IMR-90 (cell line): ENCODE results near the gene PIMREG. TPM values are rescaled to one million over a fixed set of nuclear protein-coding genes. Genes with fewer than 3 reads are reported as not detected.

Experiments
- ATAC-seq: fragments of 200-7000 bp; cut with Tn5 transposase; 2 replicates; pipeline ENCODE4 v1.9.1; 2020; ENCODE audit warnings: low read depth, mild to moderate bottlenecking, moderate library complexity
- BruUV-seq: library from RNA; stranded (reverse); fragments of 400-500 nt; replicated peaks from 2 replicates; lab custom pipeline; 2021; lab: Mats Ljungman, UMichigan
- CTCF ChIA-PET: fragments of 300-600 bp; formaldehyde crosslinking; extraction: SDS; loops from one replicate; lab custom pipeline; 2021; ENCODE audit warnings: antibody characterized with exemption; lab: Yijun Ruan, JAX
- POLR2A ChIA-PET: fragments of 300-600 bp; sonication (Branson Sonifier 250); formaldehyde crosslinking; loops from one replicate; lab custom pipeline; 2022; ENCODE audit warnings: antibody characterized with exemption; ENCODE audit not compliant: unreplicated experiment; lab: Charles Lee
- DNase-seq: peaks from one replicate; pipeline ENCODE4 v3.0.0; 2013
- H2AFZ ChIP-seq: replicated peaks from 2 replicates; pipeline ENCODE3; 2013; ENCODE audit warnings: low read length, mild to moderate bottlenecking; ENCODE audit not compliant: poor library complexity
- H2AK5ac ChIP-seq: 2 replicates; pipeline ENCODE4 v1.6.1; 2013; ENCODE audit warnings: low read depth, low read length, inconsistent platforms
- H2AK9ac ChIP-seq: replicated peaks from 2 replicates; pipeline ENCODE3; 2013; ENCODE audit warnings: mild to moderate bottlenecking, low read depth, low read length, moderate library complexity; ENCODE audit not compliant: poor library complexity
- H2BK120ac ChIP-seq: 2 replicates; pipeline ENCODE4 v1.6.1; 2013; ENCODE audit warnings: low read depth, low read length, inconsistent platforms
- H2BK15ac ChIP-seq: 3 replicates; pipeline ENCODE4 v1.6.1; 2013; ENCODE audit warnings: low read depth, low read length, inconsistent platforms
- H2BK20ac ChIP-seq: 2 replicates; pipeline ENCODE4 v1.6.1; 2013; ENCODE audit warnings: low read depth, mild to moderate bottlenecking, inconsistent platforms, low read length, moderate library complexity
- H2BK5ac ChIP-seq: 2 replicates; pipeline ENCODE4 v1.6.1; 2013; ENCODE audit warnings: mild to moderate bottlenecking, low read depth, low read length, inconsistent platforms; ENCODE audit not compliant: poor library complexity, severe bottlenecking
- H3K14ac ChIP-seq: replicated peaks from 2 replicates; pipeline ENCODE4 v1.6.1; 2013; ENCODE audit warnings: low read depth, low read length, inconsistent platforms
- H3K18ac ChIP-seq: 2 replicates; pipeline ENCODE4 v1.6.1; 2013; ENCODE audit warnings: low read depth, low read length, control low read depth
- H3K23ac ChIP-seq: 2 replicates; pipeline ENCODE4 v1.6.1; 2013; ENCODE audit warnings: low read depth, low read length, inconsistent platforms
- H3K27ac ChIP-seq: 2 replicates; pipeline ENCODE4 v1.5.1; 2013; ENCODE audit warnings: mild to moderate bottlenecking, control low read depth, low read length; ENCODE audit not compliant: insufficient read depth
- H3K27me3 ChIP-seq: 2 replicates; pipeline ENCODE4 v1.6.1; 2013; ENCODE audit warnings: low read length; ENCODE audit not compliant: control insufficient read depth, insufficient read depth
- H3K36me3 ChIP-seq: 2 replicates; pipeline ENCODE4 v1.6.1; 2013; ENCODE audit warnings: low read length, mixed read lengths; ENCODE audit not compliant: control insufficient read depth, insufficient read depth
- H3K4ac ChIP-seq: 2 replicates; pipeline ENCODE4 v1.6.1; 2013; ENCODE audit warnings: low read depth, low read length, inconsistent platforms
- H3K4me1 ChIP-seq: 2 replicates; pipeline ENCODE4 v1.6.1; 2013; ENCODE audit warnings: low read length, mixed read lengths; ENCODE audit not compliant: control insufficient read depth, insufficient read depth
- H3K4me2 ChIP-seq: 2 replicates; pipeline ENCODE4 v1.6.1; 2013; ENCODE audit warnings: low read depth, mild to moderate bottlenecking, control low read depth, low read length, moderate library complexity
- H3K4me3 ChIP-seq: 2 replicates; pipeline ENCODE4 v1.5.1; 2013; ENCODE audit warnings: low read depth, mild to moderate bottlenecking, control low read depth, low read length, moderate library complexity; ENCODE audit not compliant: insufficient read depth
- H3K56ac ChIP-seq: 2 replicates; pipeline ENCODE4 v1.6.1; 2013; ENCODE audit warnings: low read length, inconsistent platforms; ENCODE audit not compliant: insufficient read depth; ENCODE audit errors: extremely low read depth
- H3K79me1 ChIP-seq, 2 experiments: 2 replicates each; pipeline ENCODE4 v1.6.1; 2013; ENCODE audit warnings: low read length in 2 of 2, inconsistent platforms in 1 of 2, low read depth in 1 of 2
- H3K9ac ChIP-seq: 2 replicates; pipeline ENCODE4 v1.6.1; 2013; ENCODE audit warnings: low read depth, low read length, control low read depth
- H3K9me1 ChIP-seq: 2 replicates; pipeline ENCODE4 v1.6.1; 2013; ENCODE audit warnings: low read length, inconsistent platforms; ENCODE audit not compliant: insufficient read depth
- H3K9me3 ChIP-seq: 2 replicates; pipeline ENCODE4 v1.6.1; 2013; ENCODE audit warnings: low read length; ENCODE audit not compliant: control insufficient read depth, insufficient read depth
- H4K20me1 ChIP-seq: 2 replicates; pipeline ENCODE4 v1.6.1; 2013; ENCODE audit warnings: low read length, inconsistent platforms; ENCODE audit not compliant: insufficient read depth
- H4K5ac ChIP-seq: 2 replicates; pipeline ENCODE4 v1.6.1; 2013; ENCODE audit warnings: mild to moderate bottlenecking, low read depth, low read length, control low read depth
- H4K8ac ChIP-seq, 2 experiments: 2 replicates each; pipeline ENCODE4 v1.6.1; 2013; ENCODE audit warnings: low read depth in 2 of 2, low read length in 2 of 2, control low read depth in 1 of 2, inconsistent platforms in 1 of 2
- H4K91ac ChIP-seq: 2 replicates; pipeline ENCODE4 v1.6.1; 2013; ENCODE audit warnings: low read depth, low read length, inconsistent platforms; ENCODE audit not compliant: insufficient read depth
- BHLHE40 ChIP-seq: fragments of 150-350 bp; IDR thresholded peaks from 2 replicates; pipeline ENCODE4 v1.6.1; 2016; ENCODE audit warnings: mild to moderate bottlenecking, low read depth, low read length
- CEBPB ChIP-seq: IDR thresholded peaks from 2 replicates; pipeline ENCODE4 v1.6.1; 2012; ENCODE audit warnings: low read depth, low read length, improper control_type of control experiment
- CHD1 ChIP-seq: IDR thresholded peaks from 2 replicates; pipeline ENCODE4 v1.6.1; 2012; ENCODE audit warnings: low read depth, low read length, improper control_type of control experiment
- CTCF ChIP-seq: conservative IDR thresholded peaks from 2 replicates; pipeline ENCODE4 v1.5.1; 2012; ENCODE audit warnings: mild to moderate bottlenecking, low read depth, low read length, improper control_type of control experiment
- ELK1 ChIP-seq: fragments of 150-350 bp; IDR thresholded peaks from 2 replicates; pipeline ENCODE4 v1.6.1; 2016; ENCODE audit warnings: low read depth, mild to moderate bottlenecking, low read length, moderate library complexity, borderline replicate concordance
- POLR2A ChIP-seq: IDR thresholded peaks from 2 replicates; pipeline ENCODE4 v1.6.1; 2012; ENCODE audit warnings: mild to moderate bottlenecking, low read depth, low read length
- RAD21 ChIP-seq: IDR thresholded peaks from 2 replicates; pipeline ENCODE4 v1.6.1; 2012; ENCODE audit warnings: low read length, improper control_type of control experiment
- RCOR1 ChIP-seq: IDR thresholded peaks from 2 replicates; pipeline ENCODE4 v1.6.1; 2012; ENCODE audit warnings: mild to moderate bottlenecking, low read length, improper control_type of control experiment; ENCODE audit not compliant: insufficient replicate concordance
- RFX5 ChIP-seq: IDR thresholded peaks from 2 replicates; pipeline ENCODE4 v1.8.0; 2012; ENCODE audit warnings: low read depth, mild to moderate bottlenecking, low read length, moderate library complexity
- SMC3 ChIP-seq: fragments of 150-350 bp; IDR thresholded peaks from 2 replicates; pipeline ENCODE4 v1.6.1; 2016; ENCODE audit warnings: low read depth, mild to moderate bottlenecking, antibody characterized with exemption, low read length, moderate library complexity
- USF2 ChIP-seq: fragments of 150-350 bp; IDR thresholded peaks from 2 replicates; pipeline ENCODE4 v1.6.1; 2017; ENCODE audit warnings: mild to moderate bottlenecking, antibody characterized with exemption, low read length, low read depth
- WGBS, 2 experiments: methylation state at CpG; one replicate each; pipeline versions ENCODE4 v1.1.5 to v1.1.7; 2013; ENCODE audit warnings: missing lambda C conversion rate in 2 of 2; ENCODE audit not compliant: insufficient read length in 1 of 2; ENCODE audit errors: extremely low coverage in 2 of 2; 5-methylcytosine and 5-hydroxymethylcytosine counted together
- dilution Hi-C: fragments of 300-500 bp; cut with HindIII; formaldehyde crosslinking; loops from one replicate; pipeline ENCODE4 v1.14.3; 2018; ENCODE audit warnings: low sequenced_read_pairs; ENCODE audit not compliant: unreplicated experiment
- in situ Hi-C: fragments of 300-500 bp; cut with MboI; formaldehyde crosslinking; loops from 3 replicates; pipeline ENCODE4 v1.14.3; 2019; ENCODE audit warnings: low sequenced_read_pairs, inconsistent platforms, mixed read lengths
- intact Hi-C: fragments of 100-400 bp; cut with micrococcal nuclease; formaldehyde crosslinking; loops from 2 replicates; pipeline ENCODE4 v1.10.0; 2022
- polyA plus RNA-seq, 3 experiments: library from polyadenylated mRNA; depleted of rRNA; stranded (reverse); fragments of >200 nt; gene quantifications; 2 replicates each; pipeline ENCODE4 v1.2.3, GENCODE V29; 2012; ENCODE audit warnings: low replicate concordance in 1 of 3
- total RNA-seq: library from RNA; depleted of rRNA; stranded (reverse); fragments of >200 nt; gene quantifications from 2 replicates; pipeline ENCODE4 v1.2.3, GENCODE V29; 2012

The PIMREG gene
- total and polyA plus RNA-seq, 2 of the 4 experiments (the other 2 are of a cell fraction), result 21.5 to 25.9 TPM

GRCh38 chr17:6485646-6486412 is 41.6 kb downstream of the PIMREG start:
- H2BK120ac ChIP-seq, result no peak overlapping the region
- H3K4me2 ChIP-seq, result no peak overlapping the region

More at GRCh38 chr17:6485646-6486412, 41.6 kb downstream of the PIMREG start:
- Histone ChIP-seq H3K4me3 (no peak overlapping the region), H4K5ac (no peak overlapping the region), H3K9me3 (no peaks in the 10 kb centered on the region), H3K14ac (no peak overlapping the region), H2BK5ac (no peak overlapping the region), H4K8ac (no peak overlapping the region), H3K79me1 (no peaks in the 10 kb centered on the region), H3K36me3 (no peaks in the 10 kb centered on the region), H2AFZ (no peak overlapping the region), H3K4me1 (no peaks in the 10 kb centered on the region), H2BK15ac (no peak overlapping the region), H3K4ac (no peak overlapping the region), H2AK5ac (no peak overlapping the region), H3K18ac (no peak overlapping the region), H3K23ac (no peak overlapping the region), H4K91ac (no peak overlapping the region), H4K20me1 (no peaks in the 10 kb centered on the region), H3K9ac (no peak overlapping the region), H3K27ac (no peak overlapping the region), H2AK9ac (no peak overlapping the region), H3K27me3 (peaks cover 7% of the 10 kb centered on the region), H2BK20ac (no peak overlapping the region), H3K56ac (no peak overlapping the region), H3K9me1 (peaks cover 3% of the 10 kb centered on the region; the same call in 1 of the 2 replicates)
- CTCF ChIA-PET, result interaction anchor here (0.7 to 1.7 kb wide), 2 partner anchors 15 to 37 kb away, joined by 4 read pairs; no protein-coding TSS in a partner anchor
- no peak for ATAC-seq
- 60% methylated on average over 2 of the region's 5 CpGs; no CpG with 5 or more reads in 1 of the 2 experiments for WGBS, 2 experiments
- intact Hi-C loops, result no loop called here
- POLR2A ChIA-PET, result no interaction called here
- no TSS peak for BruUV-seq
- DNase-seq, result no peak
- dilution Hi-C loops, result no loop called here
- in situ Hi-C loops, result no loop called here
- TF ChIP-seq SMC3, result no peak
- no peak for TF ChIP-seq POLR2A
- no peak for TF ChIP-seq CTCF
- no peak for TF ChIP-seq CEBPB
- TF ChIP-seq CHD1, result no peak
- no peak for TF ChIP-seq USF2
- TF ChIP-seq RCOR1, result no peak
- TF ChIP-seq ELK1, result no peak
- no peak for TF ChIP-seq BHLHE40
- TF ChIP-seq RFX5, result no peak
- TF ChIP-seq RAD21, result no peak
